ENCODE measurements around the gene TAL2.

The TAL2 gene

DNA sequence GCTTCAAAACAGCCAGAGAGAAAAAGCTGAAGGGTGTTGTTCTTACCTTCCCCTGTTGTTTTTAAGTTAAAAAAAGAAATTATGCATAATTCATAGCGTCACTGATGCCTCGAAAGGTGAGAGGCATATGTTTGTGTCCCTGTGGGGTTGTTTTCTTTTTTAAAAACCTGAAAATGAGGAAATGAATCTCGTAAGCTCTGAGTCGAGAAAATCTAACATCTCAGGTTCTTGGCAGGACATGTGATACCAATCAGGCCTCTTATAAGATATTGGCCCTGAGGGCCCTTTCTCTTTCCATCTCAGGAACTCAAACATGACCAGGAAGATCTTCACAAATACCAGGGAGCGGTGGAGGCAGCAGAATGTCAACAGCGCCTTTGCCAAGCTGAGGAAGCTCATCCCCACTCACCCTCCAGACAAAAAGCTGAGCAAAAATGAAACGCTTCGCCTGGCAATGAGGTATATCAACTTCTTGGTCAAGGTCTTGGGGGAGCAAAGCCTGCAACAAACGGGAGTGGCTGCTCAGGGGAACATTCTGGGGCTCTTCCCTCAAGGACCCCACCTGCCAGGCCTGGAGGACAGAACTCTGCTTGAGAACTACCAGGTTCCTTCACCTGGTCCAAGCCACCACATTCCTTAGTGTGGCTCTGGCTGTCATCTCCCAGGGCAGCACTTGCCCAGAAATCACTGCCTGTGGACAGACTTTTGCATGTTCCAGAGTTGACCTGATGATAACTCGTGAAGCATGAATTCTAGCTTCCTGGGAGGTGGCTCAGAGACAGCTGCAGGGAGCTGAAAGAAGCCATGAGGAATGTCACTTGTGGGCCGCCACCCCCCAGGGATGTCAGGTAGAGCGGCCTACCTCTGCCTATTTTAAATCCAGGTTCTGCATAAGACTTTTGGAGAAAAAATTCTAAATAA lies at the start of gene TAL2:
Gene TAL2 (plus strand): TSS at position 274 of the 921 bp plus-strand sequence. CDS start 40 bp downstream, at position 314.
- H3K4me3 ChIP-seq (replicated peaks; ENCODE audit: low read depth, low read length): no peak within 1 kb of the TSS
- no peak for DNase-seq (ENCODE audit: low read depth)
- TF ChIP-seq, protein P1, sequence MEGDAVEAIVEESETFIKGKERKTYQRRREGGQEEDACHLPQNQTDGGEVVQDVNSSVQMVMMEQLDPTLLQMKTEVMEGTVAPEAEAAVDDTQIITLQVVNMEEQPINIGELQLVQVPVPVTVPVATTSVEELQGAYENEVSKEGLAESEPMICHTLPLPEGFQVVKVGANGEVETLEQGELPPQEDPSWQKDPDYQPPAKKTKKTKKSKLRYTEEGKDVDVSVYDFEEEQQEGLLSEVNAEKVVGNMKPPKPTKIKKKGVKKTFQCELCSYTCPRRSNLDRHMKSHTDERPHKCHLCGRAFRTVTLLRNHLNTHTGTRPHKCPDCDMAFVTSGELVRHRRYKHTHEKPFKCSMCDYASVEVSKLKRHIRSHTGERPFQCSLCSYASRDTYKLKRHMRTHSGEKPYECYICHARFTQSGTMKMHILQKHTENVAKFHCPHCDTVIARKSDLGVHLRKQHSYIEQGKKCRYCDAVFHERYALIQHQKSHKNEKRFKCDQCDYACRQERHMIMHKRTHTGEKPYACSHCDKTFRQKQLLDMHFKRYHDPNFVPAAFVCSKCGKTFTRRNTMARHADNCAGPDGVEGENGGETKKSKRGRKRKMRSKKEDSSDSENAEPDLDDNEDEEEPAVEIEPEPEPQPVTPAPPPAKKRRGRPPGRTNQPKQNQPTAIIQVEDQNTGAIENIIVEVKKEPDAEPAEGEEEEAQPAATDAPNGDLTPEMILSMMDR (IDR thresholded peaks at IDR 0.05; ENCODE audit: low read length, missing control alignments): no peak

DNA sequence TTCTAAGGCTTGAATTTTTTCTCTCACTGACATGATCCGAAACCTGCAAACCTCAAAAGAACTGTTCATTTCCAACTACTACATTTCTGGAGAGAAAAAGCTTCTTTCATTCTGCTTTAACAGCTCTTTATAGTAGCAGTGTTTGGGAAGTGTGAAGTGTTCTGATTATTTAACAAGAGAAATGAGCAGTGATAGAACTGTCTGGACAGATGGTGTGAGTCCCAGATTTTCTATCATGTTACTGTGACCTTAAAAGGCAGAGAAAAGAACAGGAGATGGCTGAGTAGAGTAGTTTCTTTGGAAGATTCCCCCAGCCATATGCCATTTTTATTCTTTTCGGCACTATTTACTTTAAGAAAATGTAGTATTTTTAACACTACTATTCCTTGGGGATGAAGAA lies 41.3 kb upstream of the TAL2 start:
- TF ChIP-seq, protein P1 (IDR thresholded peaks at IDR 0.05; ENCODE audit: low read length, missing control alignments): no peak

DNA sequence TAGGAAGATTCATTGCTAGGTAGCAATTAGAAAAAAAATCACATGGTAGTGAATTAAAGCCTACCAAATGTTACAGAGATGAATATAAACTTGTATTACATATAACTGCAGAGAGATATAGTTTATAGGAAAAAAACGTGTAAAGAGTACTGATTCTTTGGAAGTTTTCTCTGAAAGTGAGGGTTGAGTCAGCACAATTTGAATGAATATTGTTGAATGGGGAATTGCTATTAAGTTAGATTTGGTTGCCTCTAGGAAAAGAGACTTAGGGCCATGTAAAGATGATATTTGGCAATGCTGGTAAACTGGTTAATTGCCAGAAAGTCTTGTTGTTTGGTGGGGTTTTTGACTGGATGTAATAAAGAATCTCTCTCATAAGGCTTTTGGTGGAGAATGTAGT lies 37.2 kb upstream of the TAL2 start:
- TF ChIP-seq, protein P1 (IDR thresholded peaks at IDR 0.05; ENCODE audit: low read length, missing control alignments): no peak
- DNase-seq (ENCODE audit: low read depth): no peak

More for the DNA sequence above, 41.3 kb upstream of the TAL2 start:
- H3K4me3 ChIP-seq (replicated peaks; ENCODE audit: low read depth, low read length): no peak overlapping the region
- no peak for DNase-seq (ENCODE audit: low read depth)

DNA sequence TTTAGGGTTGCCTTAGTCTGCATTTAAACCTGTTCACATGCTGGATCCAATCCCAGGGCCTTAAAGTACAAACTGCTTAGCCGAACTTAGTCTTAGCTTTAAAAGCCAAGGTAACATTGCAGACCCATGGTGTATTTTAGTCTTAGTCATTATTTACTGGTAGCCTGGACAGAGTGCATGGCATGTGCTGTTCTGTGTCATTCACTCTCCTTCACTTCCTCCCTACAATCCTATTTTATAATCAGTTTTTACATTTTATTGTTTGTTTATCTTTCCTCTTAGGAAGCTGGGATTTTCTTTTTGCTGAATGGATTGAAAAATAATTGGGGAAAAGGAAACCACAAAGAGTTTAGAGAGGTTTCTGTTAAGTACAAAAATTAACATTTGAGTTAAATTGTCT lies 29.4 kb upstream of the TAL2 start:
- no peak for DNase-seq (ENCODE audit: low read depth)

More for the DNA sequence above, 37.2 kb upstream of the TAL2 start:
- no peak overlapping the region for H3K4me3 ChIP-seq (replicated peaks; ENCODE audit: low read depth, low read length)

DNA sequence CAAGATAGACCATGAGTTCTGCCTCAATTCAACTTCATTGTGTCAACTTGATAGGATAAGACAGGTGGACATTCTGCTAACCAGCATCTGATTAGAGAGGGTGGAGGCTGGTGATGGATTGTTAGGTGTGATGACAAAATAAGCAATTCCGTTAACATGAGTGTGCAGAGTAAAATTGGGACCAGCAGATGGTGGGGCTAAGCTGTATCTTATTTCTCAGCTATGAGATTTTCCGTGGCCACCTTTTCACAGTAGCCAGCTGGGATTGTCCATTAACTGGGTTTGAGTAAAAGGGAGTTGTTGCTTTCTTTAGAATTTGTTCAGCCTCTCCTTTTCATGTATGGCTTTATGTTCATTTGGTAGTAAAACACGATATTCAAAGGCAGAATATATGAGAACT lies 28.8 kb upstream of the TAL2 start:
- TF ChIP-seq, protein P1 (IDR thresholded peaks at IDR 0.05; ENCODE audit: low read length, missing control alignments): no peak
- H3K4me3 ChIP-seq (replicated peaks; ENCODE audit: low read depth, low read length): no peak overlapping the region
- no peak for DNase-seq (ENCODE audit: low read depth)

More for the DNA sequence above, 29.4 kb upstream of the TAL2 start:
- H3K4me3 ChIP-seq (replicated peaks; ENCODE audit: low read depth, low read length): no peak overlapping the region
- TF ChIP-seq, protein P1 (IDR thresholded peaks at IDR 0.05; ENCODE audit: low read length, missing control alignments): no peak

DNA sequence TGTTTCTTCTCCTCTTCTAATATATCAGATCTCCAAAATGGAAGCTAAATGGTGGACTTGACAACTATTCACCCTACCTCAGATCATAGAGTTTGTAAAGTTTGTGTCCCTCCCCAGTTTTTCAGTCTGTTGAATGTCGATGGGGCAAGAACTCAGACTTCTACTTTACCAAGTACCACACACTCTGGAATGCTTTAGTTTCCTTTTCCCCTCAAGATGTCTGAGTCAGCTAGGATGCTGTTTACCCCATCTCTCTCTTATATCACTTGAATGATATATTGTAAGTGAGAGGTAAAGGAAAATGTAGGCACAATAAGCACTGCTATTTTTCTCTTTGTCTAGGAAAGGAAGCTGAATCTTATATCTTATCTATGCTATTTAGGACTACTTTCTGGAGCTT lies 25.9 kb upstream of the TAL2 start:
- TF ChIP-seq, protein P1 (IDR thresholded peaks at IDR 0.05; ENCODE audit: low read length, missing control alignments): no peak
- peak; percentile 50 for DNase-seq (ENCODE audit: low read depth)
- H3K4me3 ChIP-seq (replicated peaks; ENCODE audit: low read depth, low read length): no peak overlapping the region
